Chondrocyte (in vitro differentiated cells): ENCODE results near the gene C11orf16. TPM values are rescaled to one million over a fixed set of nuclear protein-coding genes. Genes with fewer than 3 reads are reported as not detected.
"Not testable (repeated sequence)": the region's sequence is repeated elsewhere in the genome, so short reads cannot be mapped to it uniquely, and the experiment has no call there.

Experiments
- DNase-seq: peaks from one replicate; pipeline ENCODE4 v3.0.0; 2021; ENCODE audit warnings: mixed read lengths, low spot score
- H3K27ac Mint-ChIP-seq: one replicate; pipeline ENCODE4 v1.8.0; 2021; ENCODE audit warnings: mild to moderate bottlenecking, moderate library complexity, mixed read lengths; ENCODE audit not compliant: unreplicated experiment
- H3K27me3 Mint-ChIP-seq: 2 replicates; pipeline ENCODE4 v1.8.0; 2021; ENCODE audit warnings: low read depth, mixed read lengths
- H3K36me3 Mint-ChIP-seq: 2 replicates; pipeline ENCODE4 v1.8.0; 2021; ENCODE audit warnings: low read depth, mixed read lengths
- H3K4me1 Mint-ChIP-seq: 2 replicates; pipeline ENCODE4 v1.8.0; 2021; ENCODE audit warnings: low read depth, mild to moderate bottlenecking, mixed read lengths
- H3K4me3 Mint-ChIP-seq: one replicate; pipeline ENCODE4 v1.8.0; 2021; ENCODE audit warnings: mild to moderate bottlenecking, moderate library complexity, mixed read lengths; ENCODE audit not compliant: unreplicated experiment
- H3K9me3 Mint-ChIP-seq: 2 replicates; pipeline ENCODE4 v1.8.0; 2021; ENCODE audit warnings: low read depth, mixed read lengths
- total RNA-seq: library from RNA; stranded (reverse); gene quantifications from 3 replicates; pipeline ENCODE4 v1.2.1, GENCODE V29; 2021
- TF ChIP-seq, protein P1 (sequence below): fragments of 200-600 bp; sonication (generic); IDR thresholded peaks from 2 replicates; pipeline ENCODE4 v1.5.0; 2021; ENCODE audit warnings: antibody characterized with exemption, mild to moderate bottlenecking, moderate library complexity

C11orf16 gene
- total RNA-seq, 1 donor from 2014 or later, result not detected

DNA sequence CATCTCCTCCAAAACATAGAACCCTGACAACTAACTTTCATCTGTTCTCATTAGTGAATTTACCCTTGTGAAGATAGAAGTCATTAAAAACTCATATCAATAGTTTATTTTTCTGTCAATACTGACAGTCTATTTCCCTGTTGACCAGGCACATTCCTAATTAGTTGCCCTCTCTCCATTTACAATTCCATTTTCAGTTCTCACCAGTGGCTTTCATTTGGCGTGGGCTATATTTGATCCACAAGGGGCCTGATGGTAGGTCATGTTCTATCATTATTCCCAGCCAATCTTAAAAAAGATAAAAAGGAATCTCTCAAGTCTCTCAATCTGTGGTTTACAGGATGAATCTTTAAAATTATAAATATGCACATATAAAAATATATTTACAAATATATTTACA, 25.6 kb downstream of the C11orf16 start:
- H3K9me3 Mint-ChIP-seq, result peaks cover 3% of the 10 kb centered on the region
- no peaks in the 10 kb centered on the region for H3K27me3 Mint-ChIP-seq
- no peak for DNase-seq
- TF ChIP-seq, protein P1, sequence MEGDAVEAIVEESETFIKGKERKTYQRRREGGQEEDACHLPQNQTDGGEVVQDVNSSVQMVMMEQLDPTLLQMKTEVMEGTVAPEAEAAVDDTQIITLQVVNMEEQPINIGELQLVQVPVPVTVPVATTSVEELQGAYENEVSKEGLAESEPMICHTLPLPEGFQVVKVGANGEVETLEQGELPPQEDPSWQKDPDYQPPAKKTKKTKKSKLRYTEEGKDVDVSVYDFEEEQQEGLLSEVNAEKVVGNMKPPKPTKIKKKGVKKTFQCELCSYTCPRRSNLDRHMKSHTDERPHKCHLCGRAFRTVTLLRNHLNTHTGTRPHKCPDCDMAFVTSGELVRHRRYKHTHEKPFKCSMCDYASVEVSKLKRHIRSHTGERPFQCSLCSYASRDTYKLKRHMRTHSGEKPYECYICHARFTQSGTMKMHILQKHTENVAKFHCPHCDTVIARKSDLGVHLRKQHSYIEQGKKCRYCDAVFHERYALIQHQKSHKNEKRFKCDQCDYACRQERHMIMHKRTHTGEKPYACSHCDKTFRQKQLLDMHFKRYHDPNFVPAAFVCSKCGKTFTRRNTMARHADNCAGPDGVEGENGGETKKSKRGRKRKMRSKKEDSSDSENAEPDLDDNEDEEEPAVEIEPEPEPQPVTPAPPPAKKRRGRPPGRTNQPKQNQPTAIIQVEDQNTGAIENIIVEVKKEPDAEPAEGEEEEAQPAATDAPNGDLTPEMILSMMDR, result no peak
- no peak overlapping the region for H3K4me3 Mint-ChIP-seq
- H3K27ac Mint-ChIP-seq, result peak overlapping the region; percentile 94
- H3K4me1 Mint-ChIP-seq, result peaks cover 53% of the 10 kb centered on the region
- H3K36me3 Mint-ChIP-seq, result no peaks in the 10 kb centered on the region

DNA sequence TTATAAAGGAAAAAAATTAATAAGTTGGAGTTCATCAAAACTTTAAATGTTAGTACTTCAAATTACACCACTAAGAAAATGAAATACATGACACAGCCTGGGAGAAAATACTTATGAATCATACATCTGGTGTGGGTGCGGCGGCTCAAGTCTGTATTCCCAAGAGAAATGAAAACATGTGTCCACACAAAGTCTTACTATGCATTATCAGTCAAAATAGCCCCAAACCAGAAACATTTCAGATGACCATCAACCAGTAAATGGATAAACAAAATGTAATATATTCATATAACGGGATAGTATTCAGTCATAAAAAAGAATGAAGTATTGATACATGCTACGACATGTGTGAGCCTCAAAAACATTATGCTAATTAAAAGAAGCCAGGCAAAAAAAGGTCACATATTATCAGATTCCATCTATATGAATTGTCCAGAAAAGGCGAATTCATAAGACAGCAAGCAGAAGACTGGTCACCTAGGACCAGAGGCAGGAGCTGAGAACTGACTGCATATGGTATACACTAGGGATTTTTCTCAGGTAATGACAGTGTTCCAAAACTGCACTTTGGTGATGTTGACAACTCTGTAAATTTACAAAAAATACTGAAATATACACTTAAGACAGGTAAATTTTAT, 27.1 kb downstream of the C11orf16 start:
- H3K4me3 Mint-ChIP-seq, result no peak overlapping the region
- no peaks in the 10 kb centered on the region for H3K27me3 Mint-ChIP-seq
- H3K4me1 Mint-ChIP-seq, result peaks cover 52% of the 10 kb centered on the region
- H3K9me3 Mint-ChIP-seq, result peaks cover 8% of the 10 kb centered on the region
- H3K36me3 Mint-ChIP-seq, result peaks cover 3% of the 10 kb centered on the region
- no peak for DNase-seq
- peak overlapping the region; percentile 76 for H3K27ac Mint-ChIP-seq
- TF ChIP-seq, protein P1, result no peak

DNA sequence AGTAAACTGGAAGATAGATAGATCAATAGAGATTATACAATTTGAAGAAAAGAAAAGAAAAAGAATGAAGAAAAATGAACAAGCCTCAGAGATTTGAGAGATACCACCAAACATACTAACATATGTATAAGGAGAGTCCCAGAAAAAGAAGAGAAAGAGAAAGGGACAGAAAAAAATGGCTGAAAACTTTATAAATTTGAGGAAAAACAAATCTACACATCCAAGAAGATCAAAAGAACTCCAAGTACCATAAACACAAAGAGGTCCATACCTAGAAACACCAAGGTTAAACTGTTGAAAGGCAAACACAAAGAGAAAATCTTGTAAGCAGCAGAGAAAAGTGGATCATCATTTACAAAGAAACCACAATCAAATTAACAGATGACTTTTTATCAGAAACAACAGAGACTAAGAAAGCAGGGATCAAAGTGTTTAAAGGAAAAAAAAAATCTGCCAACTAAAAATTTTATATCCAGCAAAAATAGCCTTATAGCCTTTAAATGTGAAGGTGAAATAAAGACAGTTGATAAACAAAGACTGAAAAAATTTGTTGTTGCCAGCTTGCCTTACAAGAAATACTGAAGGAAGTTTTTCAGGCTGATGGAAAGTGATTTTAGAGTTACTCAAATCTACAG, 33.5 kb downstream of the C11orf16 start:
- DNase-seq, result no peak
- Mint-ChIP-seq H3K9me3 (peaks cover 26% of the 10 kb centered on the region), H3K4me3 (no peak overlapping the region), H3K27ac (no peak overlapping the region), H3K36me3 (peaks cover 11% of the 10 kb centered on the region), H3K27me3 (no peaks in the 10 kb centered on the region), H3K4me1 (peaks cover 3% of the 10 kb centered on the region)
- TF ChIP-seq, protein P1, result no peak

DNA sequence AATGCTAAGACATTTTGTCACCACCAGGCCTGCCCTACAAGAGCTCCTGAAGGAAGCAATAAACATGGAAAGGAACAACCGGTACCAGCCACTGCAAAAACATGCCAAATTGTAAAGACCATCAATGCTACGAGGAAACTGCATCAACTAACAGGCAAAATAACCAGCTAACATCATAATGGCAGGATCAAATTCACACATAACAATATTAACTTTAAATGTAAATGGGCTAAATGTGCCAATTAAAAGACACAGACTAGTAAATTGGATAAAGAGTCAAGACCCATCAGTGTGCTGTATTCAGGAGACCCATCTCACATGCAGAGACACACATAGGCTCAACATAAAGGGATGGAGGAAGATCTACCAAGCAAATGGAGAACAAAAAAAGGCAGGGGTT, 41.6 kb downstream of the C11orf16 start:
- H3K4me1 Mint-ChIP-seq, H3K27ac Mint-ChIP-seq, H3K27me3 Mint-ChIP-seq, DNase-seq, H3K4me3 Mint-ChIP-seq: not testable (repeated sequence)
- Mint-ChIP-seq H3K36me3 (peaks cover 11% of the 10 kb centered on the region), H3K9me3 (peaks cover 23% of the 10 kb centered on the region)

DNA sequence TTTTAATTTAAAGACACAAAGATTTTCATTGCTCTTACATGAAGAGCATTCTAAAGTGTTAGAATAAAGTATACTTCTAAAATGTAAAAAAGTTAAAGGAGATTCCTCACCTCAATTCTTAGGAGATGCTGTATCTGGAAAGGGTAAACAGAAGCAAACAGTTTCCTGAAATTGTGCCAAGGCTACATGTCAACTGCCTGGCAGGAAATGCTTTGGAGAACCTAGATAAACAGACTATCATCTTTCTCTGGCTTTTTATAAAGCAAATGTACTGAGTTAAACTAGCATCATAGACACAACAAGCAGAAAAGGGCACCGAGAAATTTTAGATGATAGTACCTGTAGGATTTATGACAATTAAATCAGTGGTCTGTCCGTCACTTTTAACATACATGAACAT, 46.4 kb downstream of the C11orf16 start:
- H3K4me1 Mint-ChIP-seq, result peaks cover 10% of the 10 kb centered on the region
- H3K9me3 Mint-ChIP-seq, result peaks cover 12% of the 10 kb centered on the region
- no peaks in the 10 kb centered on the region for H3K27me3 Mint-ChIP-seq
- DNase-seq, result no peak
- peaks cover 3% of the 10 kb centered on the region for H3K36me3 Mint-ChIP-seq
- TF ChIP-seq, protein P1, result no peak
- H3K27ac Mint-ChIP-seq, result no peak overlapping the region
- no peak overlapping the region for H3K4me3 Mint-ChIP-seq

DNA sequence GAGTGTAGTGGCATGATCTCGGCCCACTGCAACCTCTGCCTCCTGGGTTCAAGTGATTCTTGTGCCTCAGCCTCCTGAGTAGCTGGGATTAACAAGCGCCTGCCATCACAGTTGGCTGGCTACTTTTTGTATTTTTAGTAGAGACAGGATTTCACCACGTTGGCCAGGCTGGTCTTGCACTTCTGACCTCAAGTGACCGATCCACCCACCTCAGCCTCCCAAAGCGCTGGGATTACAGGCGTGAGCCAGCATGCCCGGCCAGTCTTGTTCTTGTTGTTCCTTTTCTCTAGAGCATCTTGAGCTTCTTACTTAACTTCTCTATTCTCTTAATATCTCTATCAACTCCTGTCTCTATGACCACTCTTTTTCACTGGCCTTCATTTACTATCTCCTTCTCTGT, 51.2 kb downstream of the C11orf16 start:
- not testable (repeated sequence) for H3K36me3 Mint-ChIP-seq, H3K27me3 Mint-ChIP-seq, H3K4me1 Mint-ChIP-seq, H3K9me3 Mint-ChIP-seq, H3K4me3 Mint-ChIP-seq, DNase-seq, H3K27ac Mint-ChIP-seq
